Panc1 (cell line): ENCODE data around the gene HRNR.

Source experiments
- POLR2AphosphoS5 ChIP-seq: IDR thresholded peaks from 2 replicates; pipeline ENCODE4 v1.6.1; 2012; ENCODE audit warnings: mild to moderate bottlenecking, low read depth, low read length, moderate library complexity
- REST ChIP-seq, 2 experiments: IDR thresholded peaks; 2 replicates each; pipeline ENCODE4 v1.6.1; 2011 to 2012; ENCODE audit warnings: low read depth in 2 of 2, control low read depth in 1 of 2, low read length in 1 of 2, mild to moderate bottlenecking in 1 of 2, moderate library complexity in 1 of 2; ENCODE audit not compliant: insufficient read depth in 1 of 2
- SIN3A ChIP-seq: IDR thresholded peaks from 2 replicates; pipeline ENCODE4 v1.6.1; 2012; ENCODE audit warnings: low read depth, mild to moderate bottlenecking, low read length, moderate library complexity, borderline replicate concordance; ENCODE audit not compliant: insufficient read depth
- TCF7L2 ChIP-seq: IDR thresholded peaks from 2 replicates; pipeline ENCODE4 v1.6.1; 2011; ENCODE audit warnings: mild to moderate bottlenecking, low read depth, low read length, inconsistent platforms
- TF ChIP-seq, protein P1 (sequence below): fragments of 450-650 bp; IDR thresholded peaks from 2 replicates; pipeline ENCODE4 v1.5.1; 2017; ENCODE audit warnings: mild to moderate bottlenecking

- TF ChIP-seq POLR2AphosphoS5, result no peak
- TF ChIP-seq, protein P1, sequence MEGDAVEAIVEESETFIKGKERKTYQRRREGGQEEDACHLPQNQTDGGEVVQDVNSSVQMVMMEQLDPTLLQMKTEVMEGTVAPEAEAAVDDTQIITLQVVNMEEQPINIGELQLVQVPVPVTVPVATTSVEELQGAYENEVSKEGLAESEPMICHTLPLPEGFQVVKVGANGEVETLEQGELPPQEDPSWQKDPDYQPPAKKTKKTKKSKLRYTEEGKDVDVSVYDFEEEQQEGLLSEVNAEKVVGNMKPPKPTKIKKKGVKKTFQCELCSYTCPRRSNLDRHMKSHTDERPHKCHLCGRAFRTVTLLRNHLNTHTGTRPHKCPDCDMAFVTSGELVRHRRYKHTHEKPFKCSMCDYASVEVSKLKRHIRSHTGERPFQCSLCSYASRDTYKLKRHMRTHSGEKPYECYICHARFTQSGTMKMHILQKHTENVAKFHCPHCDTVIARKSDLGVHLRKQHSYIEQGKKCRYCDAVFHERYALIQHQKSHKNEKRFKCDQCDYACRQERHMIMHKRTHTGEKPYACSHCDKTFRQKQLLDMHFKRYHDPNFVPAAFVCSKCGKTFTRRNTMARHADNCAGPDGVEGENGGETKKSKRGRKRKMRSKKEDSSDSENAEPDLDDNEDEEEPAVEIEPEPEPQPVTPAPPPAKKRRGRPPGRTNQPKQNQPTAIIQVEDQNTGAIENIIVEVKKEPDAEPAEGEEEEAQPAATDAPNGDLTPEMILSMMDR, result no peak
- no peak for TF ChIP-seq TCF7L2
- no peak for TF ChIP-seq SIN3A
- TF ChIP-seq REST (IDR thresholded peaks at IDR 0.05; ENCODE audit: insufficient read depth in 1 of 2, low read depth in 2 of 2, low read length in 1 of 2), result no peak
These were observed 25.0 kb downstream of the HRNR start for GRCh38 chr1:152198982-152199381.
